Stimulated activated CD4-positive, alpha-beta T cell treated with anti-CD3 and anti-CD28 coated beads, Interleukin-2, amount 100 ng/mL, for 4 hours (primary cell): ENCODE data around the gene VWF.

Experiments used
- DNase-seq: peaks from one replicate; pipeline ENCODE4 v3.0.0-alpha.2; 2020; ENCODE audit warnings: low read depth

VWF gene

GRCh38 chr12:6076776-6077691, 47.4 kb downstream of the VWF start:
- DNase-seq = no peak

- DNase-seq = no peak
Observed at GRCh38 chr12:6076346-6076745, 48.1 kb downstream of the VWF start.

- DNase-seq = no peak
Observed at GRCh38 chr12:6074979-6075585, 49.4 kb downstream of the VWF start.

GRCh38 chr12:6074427-6074826, 50.0 kb downstream of the VWF start:
- no peak for DNase-seq

GRCh38 chr12:6073426-6073825, 51.0 kb downstream of the VWF start:
- DNase-seq = no peak

- DNase-seq = no peak
Observed at GRCh38 chr12:6072302-6072752, 52.1 kb downstream of the VWF start.

GRCh38 chr12:6071589-6071988, 52.9 kb downstream of the VWF start:
- no peak for DNase-seq

- no peak for DNase-seq
Observed at GRCh38 chr12:6070472-6071257, 53.8 kb downstream of the VWF start.

GRCh38 chr12:6069437-6070093, 54.9 kb downstream of the VWF start:
- DNase-seq = no peak

- DNase-seq = no peak
Observed at GRCh38 chr12:6068227-6068626, 56.2 kb downstream of the VWF start.

- DNase-seq = no peak
Observed at GRCh38 chr12:6067152-6067916, 57.1 kb downstream of the VWF start.

GRCh38 chr12:6066651-6067050, 57.8 kb downstream of the VWF start:
- no peak for DNase-seq

GRCh38 chr12:6065863-6066199, 58.6 kb downstream of the VWF start:
- no peak for DNase-seq

- DNase-seq = no peak
Observed at GRCh38 chr12:6065131-6065862, 59.2 kb downstream of the VWF start.

GRCh38 chr12:6062757-6063735, 61.4 kb downstream of the VWF start:
- DNase-seq = peak; percentile 33

- DNase-seq = no peak
Observed at GRCh38 chr12:6062395-6062756, 62.1 kb downstream of the VWF start.

- no peak for DNase-seq
Observed at GRCh38 chr12:6061660-6062059, 62.8 kb downstream of the VWF start.

- DNase-seq = no peak
Observed at GRCh38 chr12:6059860-6060565, 64.5 kb downstream of the VWF start.

GRCh38 chr12:6059221-6059620, 65.2 kb downstream of the VWF start:
- DNase-seq = no peak
